ENCODE measurements around the gene GUCA2A.

DNA sequence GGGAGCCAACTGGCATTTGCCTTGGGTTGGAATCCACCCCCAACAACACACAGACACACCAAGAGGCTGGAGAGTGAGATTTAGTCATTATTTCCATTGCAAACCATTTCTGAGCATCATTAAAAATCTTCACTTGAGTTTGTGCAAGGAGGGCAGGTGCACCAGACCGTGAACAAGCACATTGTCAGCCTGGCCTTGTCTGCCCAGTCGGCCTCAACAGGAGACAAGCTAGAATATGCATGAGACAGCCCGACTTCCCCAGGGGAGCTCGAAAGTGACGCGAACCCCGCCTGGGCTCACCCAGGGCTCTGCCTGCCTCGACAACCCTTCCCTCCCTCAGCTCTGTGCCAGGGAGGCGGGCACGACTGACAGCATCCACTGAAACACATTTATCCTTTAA, 26.8 kb downstream of the GUCA2A start:
- TF ChIP-seq, protein P1, sequence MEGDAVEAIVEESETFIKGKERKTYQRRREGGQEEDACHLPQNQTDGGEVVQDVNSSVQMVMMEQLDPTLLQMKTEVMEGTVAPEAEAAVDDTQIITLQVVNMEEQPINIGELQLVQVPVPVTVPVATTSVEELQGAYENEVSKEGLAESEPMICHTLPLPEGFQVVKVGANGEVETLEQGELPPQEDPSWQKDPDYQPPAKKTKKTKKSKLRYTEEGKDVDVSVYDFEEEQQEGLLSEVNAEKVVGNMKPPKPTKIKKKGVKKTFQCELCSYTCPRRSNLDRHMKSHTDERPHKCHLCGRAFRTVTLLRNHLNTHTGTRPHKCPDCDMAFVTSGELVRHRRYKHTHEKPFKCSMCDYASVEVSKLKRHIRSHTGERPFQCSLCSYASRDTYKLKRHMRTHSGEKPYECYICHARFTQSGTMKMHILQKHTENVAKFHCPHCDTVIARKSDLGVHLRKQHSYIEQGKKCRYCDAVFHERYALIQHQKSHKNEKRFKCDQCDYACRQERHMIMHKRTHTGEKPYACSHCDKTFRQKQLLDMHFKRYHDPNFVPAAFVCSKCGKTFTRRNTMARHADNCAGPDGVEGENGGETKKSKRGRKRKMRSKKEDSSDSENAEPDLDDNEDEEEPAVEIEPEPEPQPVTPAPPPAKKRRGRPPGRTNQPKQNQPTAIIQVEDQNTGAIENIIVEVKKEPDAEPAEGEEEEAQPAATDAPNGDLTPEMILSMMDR (IDR thresholded peaks at IDR 0.05; ENCODE audit: low read depth, low read length), result no peak
- TF ChIP-seq POLR2A (IDR thresholded peaks at IDR 0.05; ENCODE audit: extremely low read depth, insufficient read length) (no peak), MYC (IDR thresholded peaks at IDR 0.05; ENCODE audit: low read depth, low read length) (no peak)
- TF ChIP-seq, protein P2, sequence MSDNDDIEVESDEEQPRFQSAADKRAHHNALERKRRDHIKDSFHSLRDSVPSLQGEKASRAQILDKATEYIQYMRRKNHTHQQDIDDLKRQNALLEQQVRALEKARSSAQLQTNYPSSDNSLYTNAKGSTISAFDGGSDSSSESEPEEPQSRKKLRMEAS (IDR thresholded peaks at IDR 0.05; ENCODE audit: low read depth, low read length), result no peak

Measured in NB4 (cell line).